Fibroblast of mammary gland (primary cell): ENCODE results near the gene CHST6.
A peak's percentile ranks its signal among the peaks of the same experiment; 100 is the strongest.
"Not testable (repeated sequence)": the region's sequence is repeated elsewhere in the genome, so short reads cannot be mapped to it uniquely, and the experiment has no call there.

Source experiments
- DNase-seq: peaks from one replicate; pipeline ENCODE4 v3.0.0-alpha.2; 2010; ENCODE audit warnings: low read depth
- H3K4me3 ChIP-seq: 2 replicates; pipeline ENCODE4 v1.5.1; 2011; ENCODE audit warnings: low read depth, mild to moderate bottlenecking, low read length, moderate library complexity; ENCODE audit not compliant: control insufficient read depth
- TF ChIP-seq, protein P1 (sequence below): conservative IDR thresholded peaks from 2 replicates; pipeline ENCODE4 v1.5.1; 2011; ENCODE audit warnings: low read depth, low read length, inconsistent platforms; ENCODE audit not compliant: control insufficient read depth, insufficient read depth

CHST6 gene

GRCh38 chr16:75526032-75526790 is 31.0 kb upstream of the CHST6 start:
- TF ChIP-seq, protein P1, sequence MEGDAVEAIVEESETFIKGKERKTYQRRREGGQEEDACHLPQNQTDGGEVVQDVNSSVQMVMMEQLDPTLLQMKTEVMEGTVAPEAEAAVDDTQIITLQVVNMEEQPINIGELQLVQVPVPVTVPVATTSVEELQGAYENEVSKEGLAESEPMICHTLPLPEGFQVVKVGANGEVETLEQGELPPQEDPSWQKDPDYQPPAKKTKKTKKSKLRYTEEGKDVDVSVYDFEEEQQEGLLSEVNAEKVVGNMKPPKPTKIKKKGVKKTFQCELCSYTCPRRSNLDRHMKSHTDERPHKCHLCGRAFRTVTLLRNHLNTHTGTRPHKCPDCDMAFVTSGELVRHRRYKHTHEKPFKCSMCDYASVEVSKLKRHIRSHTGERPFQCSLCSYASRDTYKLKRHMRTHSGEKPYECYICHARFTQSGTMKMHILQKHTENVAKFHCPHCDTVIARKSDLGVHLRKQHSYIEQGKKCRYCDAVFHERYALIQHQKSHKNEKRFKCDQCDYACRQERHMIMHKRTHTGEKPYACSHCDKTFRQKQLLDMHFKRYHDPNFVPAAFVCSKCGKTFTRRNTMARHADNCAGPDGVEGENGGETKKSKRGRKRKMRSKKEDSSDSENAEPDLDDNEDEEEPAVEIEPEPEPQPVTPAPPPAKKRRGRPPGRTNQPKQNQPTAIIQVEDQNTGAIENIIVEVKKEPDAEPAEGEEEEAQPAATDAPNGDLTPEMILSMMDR = no peak
- no peak for DNase-seq
- no peak overlapping the region for H3K4me3 ChIP-seq

- no peak for DNase-seq
- H3K4me3 ChIP-seq = no peak overlapping the region
- TF ChIP-seq, protein P1 = no peak
These were observed 23.9 kb upstream of the CHST6 start for GRCh38 chr16:75519175-75519574.

- not testable (repeated sequence) for DNase-seq
- peak overlapping the region; percentile 77 for H3K4me3 ChIP-seq
These were observed 21.1 kb upstream of the CHST6 start for GRCh38 chr16:75516189-75516966.

DNA sequence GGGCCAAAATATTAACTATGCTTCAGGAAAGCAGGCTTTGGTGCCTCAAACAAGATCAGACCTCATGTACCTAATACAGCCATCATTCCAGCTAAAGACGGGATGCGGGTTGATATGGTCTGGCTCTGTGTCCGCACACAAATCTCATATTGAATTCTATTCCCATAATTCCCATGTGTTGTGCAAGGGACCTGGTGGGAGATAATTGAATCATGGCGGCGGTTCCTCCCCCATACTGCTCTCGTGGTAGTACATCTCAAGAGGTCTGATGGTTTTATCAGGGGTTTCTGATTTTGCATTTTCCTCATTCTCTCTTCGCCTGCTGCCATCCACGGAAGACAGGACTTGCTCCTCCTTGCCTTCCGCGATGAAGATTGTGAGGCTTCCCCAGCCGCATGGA is 19.1 kb upstream of the CHST6 start:
- no peak overlapping the region for H3K4me3 ChIP-seq
- TF ChIP-seq, protein P1 = no peak
- no peak for DNase-seq

DNA sequence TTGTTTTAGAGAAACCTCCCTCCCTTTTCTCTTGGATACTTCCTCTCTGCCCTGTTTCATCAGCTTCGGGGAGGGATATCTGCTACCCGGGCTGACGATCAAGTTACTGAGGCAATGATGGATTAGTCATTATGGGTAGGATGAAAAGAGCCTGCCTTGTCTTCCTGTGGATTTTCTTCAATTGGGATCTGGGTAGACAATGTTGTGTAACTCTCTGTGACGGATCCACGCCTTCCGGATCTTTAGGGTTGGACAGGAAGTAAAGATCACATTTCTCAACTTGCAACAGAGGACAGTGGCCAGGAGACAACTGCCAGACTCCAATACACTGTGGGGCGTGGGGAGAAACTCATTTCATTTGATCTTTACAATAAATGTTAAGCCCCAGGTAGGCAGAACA is 11.3 kb upstream of the CHST6 start:
- peak; percentile 94 for DNase-seq
- TF ChIP-seq, protein P1 = no peak
- no peak overlapping the region for H3K4me3 ChIP-seq

- no peak for DNase-seq
- TF ChIP-seq, protein P1 = no peak
- H3K4me3 ChIP-seq = no peak overlapping the region
These were observed 10.9 kb upstream of the CHST6 start for GRCh38 chr16:75506107-75506506.

DNA sequence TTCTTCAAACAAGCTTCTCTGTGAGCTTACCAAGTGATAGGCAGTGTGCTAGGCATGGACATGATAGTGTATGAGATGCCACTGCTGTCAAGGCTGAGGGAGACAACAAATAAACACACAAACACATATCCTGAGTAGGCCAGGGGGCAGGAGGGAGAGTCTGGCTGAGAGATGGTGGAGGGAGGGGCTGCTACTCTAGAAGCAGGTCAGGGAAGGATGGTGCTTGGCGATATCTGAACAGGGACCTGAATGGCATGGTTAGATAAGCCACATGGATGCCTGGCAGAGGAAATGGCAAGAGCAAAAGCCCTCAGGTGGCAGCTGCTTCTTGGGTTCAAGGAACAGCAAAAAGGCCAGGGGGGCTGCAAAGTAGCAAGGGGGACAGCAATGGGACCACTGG is 8.6 kb upstream of the CHST6 start:
- H3K4me3 ChIP-seq = no peak overlapping the region
- TF ChIP-seq, protein P1 = no peak
- no peak for DNase-seq
